Panc1 (cell line): Measurements from ENCODE around the gene CACNA2D3.

ENCODE experiments used
- POLR2AphosphoS5 ChIP-seq: IDR thresholded peaks from 2 replicates; pipeline ENCODE4 v1.6.1; 2012; ENCODE audit warnings: mild to moderate bottlenecking, low read depth, low read length, moderate library complexity
- SIN3A ChIP-seq: IDR thresholded peaks from 2 replicates; pipeline ENCODE4 v1.6.1; 2012; ENCODE audit warnings: low read depth, mild to moderate bottlenecking, low read length, moderate library complexity, borderline replicate concordance; ENCODE audit not compliant: insufficient read depth
- TF ChIP-seq, protein P1 (sequence below), 2 experiments: IDR thresholded peaks; 2 replicates each; pipeline ENCODE4 v1.6.1; 2011 to 2012; ENCODE audit warnings: low read depth in 2 of 2, control low read depth in 1 of 2, low read length in 1 of 2, mild to moderate bottlenecking in 1 of 2, moderate library complexity in 1 of 2; ENCODE audit not compliant: insufficient read depth in 1 of 2
- TF ChIP-seq, protein P2 (sequence below): fragments of 450-650 bp; IDR thresholded peaks from 2 replicates; pipeline ENCODE4 v1.5.1; 2017; ENCODE audit warnings: mild to moderate bottlenecking

- TF ChIP-seq, protein P1, sequence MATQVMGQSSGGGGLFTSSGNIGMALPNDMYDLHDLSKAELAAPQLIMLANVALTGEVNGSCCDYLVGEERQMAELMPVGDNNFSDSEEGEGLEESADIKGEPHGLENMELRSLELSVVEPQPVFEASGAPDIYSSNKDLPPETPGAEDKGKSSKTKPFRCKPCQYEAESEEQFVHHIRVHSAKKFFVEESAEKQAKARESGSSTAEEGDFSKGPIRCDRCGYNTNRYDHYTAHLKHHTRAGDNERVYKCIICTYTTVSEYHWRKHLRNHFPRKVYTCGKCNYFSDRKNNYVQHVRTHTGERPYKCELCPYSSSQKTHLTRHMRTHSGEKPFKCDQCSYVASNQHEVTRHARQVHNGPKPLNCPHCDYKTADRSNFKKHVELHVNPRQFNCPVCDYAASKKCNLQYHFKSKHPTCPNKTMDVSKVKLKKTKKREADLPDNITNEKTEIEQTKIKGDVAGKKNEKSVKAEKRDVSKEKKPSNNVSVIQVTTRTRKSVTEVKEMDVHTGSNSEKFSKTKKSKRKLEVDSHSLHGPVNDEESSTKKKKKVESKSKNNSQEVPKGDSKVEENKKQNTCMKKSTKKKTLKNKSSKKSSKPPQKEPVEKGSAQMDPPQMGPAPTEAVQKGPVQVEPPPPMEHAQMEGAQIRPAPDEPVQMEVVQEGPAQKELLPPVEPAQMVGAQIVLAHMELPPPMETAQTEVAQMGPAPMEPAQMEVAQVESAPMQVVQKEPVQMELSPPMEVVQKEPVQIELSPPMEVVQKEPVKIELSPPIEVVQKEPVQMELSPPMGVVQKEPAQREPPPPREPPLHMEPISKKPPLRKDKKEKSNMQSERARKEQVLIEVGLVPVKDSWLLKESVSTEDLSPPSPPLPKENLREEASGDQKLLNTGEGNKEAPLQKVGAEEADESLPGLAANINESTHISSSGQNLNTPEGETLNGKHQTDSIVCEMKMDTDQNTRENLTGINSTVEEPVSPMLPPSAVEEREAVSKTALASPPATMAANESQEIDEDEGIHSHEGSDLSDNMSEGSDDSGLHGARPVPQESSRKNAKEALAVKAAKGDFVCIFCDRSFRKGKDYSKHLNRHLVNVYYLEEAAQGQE (IDR thresholded peaks at IDR 0.05; ENCODE audit: insufficient read depth in 1 of 2, low read depth in 2 of 2, low read length in 1 of 2) = no peak
- TF ChIP-seq, protein P2, sequence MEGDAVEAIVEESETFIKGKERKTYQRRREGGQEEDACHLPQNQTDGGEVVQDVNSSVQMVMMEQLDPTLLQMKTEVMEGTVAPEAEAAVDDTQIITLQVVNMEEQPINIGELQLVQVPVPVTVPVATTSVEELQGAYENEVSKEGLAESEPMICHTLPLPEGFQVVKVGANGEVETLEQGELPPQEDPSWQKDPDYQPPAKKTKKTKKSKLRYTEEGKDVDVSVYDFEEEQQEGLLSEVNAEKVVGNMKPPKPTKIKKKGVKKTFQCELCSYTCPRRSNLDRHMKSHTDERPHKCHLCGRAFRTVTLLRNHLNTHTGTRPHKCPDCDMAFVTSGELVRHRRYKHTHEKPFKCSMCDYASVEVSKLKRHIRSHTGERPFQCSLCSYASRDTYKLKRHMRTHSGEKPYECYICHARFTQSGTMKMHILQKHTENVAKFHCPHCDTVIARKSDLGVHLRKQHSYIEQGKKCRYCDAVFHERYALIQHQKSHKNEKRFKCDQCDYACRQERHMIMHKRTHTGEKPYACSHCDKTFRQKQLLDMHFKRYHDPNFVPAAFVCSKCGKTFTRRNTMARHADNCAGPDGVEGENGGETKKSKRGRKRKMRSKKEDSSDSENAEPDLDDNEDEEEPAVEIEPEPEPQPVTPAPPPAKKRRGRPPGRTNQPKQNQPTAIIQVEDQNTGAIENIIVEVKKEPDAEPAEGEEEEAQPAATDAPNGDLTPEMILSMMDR = no peak
- no peak for TF ChIP-seq POLR2AphosphoS5
- TF ChIP-seq SIN3A = no peak
These were observed 648.7 kb downstream of the CACNA2D3 start for GRCh38 chr3:54771050-54771449.
